Activated T-helper 1 cell treated with anti-CD3 and anti-CD28 coated beads, Interleukin-12 subunit alpha, Interleukin-12 subunit beta, Interleukin-2, Interleukin-4 antibody, amounts not matched to agents 30 ng/mL and 10 ng/mL and 1 ng/mL, durations not matched to agents 14 hours and 24 hours and 36 hours (primary cell): ENCODE measurements around the gene KIF26A. TPM values are rescaled to one million over a fixed set of nuclear protein-coding genes. Genes with fewer than 3 reads are reported as not detected.

Source experiments
- DNase-seq: peaks from one replicate; pipeline ENCODE4 v3.0.0; 2021; ENCODE audit warnings: low spot score
- H3K27ac Mint-ChIP-seq: one replicate; pipeline ENCODE4 v1.8.0; 2021; ENCODE audit warnings: mild to moderate bottlenecking, mixed read lengths
- H3K27me3 Mint-ChIP-seq: one replicate; pipeline ENCODE4 v1.8.0; 2022; ENCODE audit warnings: mild to moderate bottlenecking, moderate library complexity, mixed read lengths; ENCODE audit not compliant: insufficient read depth
- H3K36me3 Mint-ChIP-seq: one replicate; pipeline ENCODE4 v1.8.0; 2021; ENCODE audit warnings: low read depth, mixed read lengths
- H3K4me1 Mint-ChIP-seq: one replicate; pipeline ENCODE4 v1.8.0; 2021; ENCODE audit warnings: low read depth, mixed read lengths
- H3K4me3 Mint-ChIP-seq: one replicate; pipeline ENCODE4 v1.8.0; 2021; ENCODE audit warnings: mild to moderate bottlenecking, moderate library complexity, mixed read lengths
- H3K9me3 Mint-ChIP-seq: one replicate; pipeline ENCODE4 v1.8.0; 2021; ENCODE audit warnings: mixed read lengths
- intact Hi-C: fragments of 100-400 bp; cut with micrococcal nuclease; formaldehyde crosslinking; loops from one replicate; pipeline ENCODE4 v1.15.1; 2024
- total RNA-seq: library from RNA; stranded (reverse); gene quantifications from 2 replicates; pipeline ENCODE4 v1.2.3, GENCODE V29; 2022

The KIF26A gene
- total RNA-seq, result 0.05 and 0.17 TPM in 2 replicates

- peaks cover 21% of the 10 kb centered on the region for H3K27me3 Mint-ChIP-seq
- no peaks in the 10 kb centered on the region for H3K36me3 Mint-ChIP-seq
- no peak within 1 kb of the TSS for H3K4me3 Mint-ChIP-seq
- no peak within 1 kb of the TSS for H3K27ac Mint-ChIP-seq
- peaks cover 4% of the 10 kb centered on the region for H3K4me1 Mint-ChIP-seq
- no peaks in the 10 kb centered on the region for H3K9me3 Mint-ChIP-seq
- intact Hi-C loops, result no loop called here
- DNase-seq, result no peak
Observed at GRCh38 chr14:104138098-104138717, at the start of gene KIF26A. KIF26A (plus strand) TSS chr14:104138587; CDS start chr14:104138723, 136 bp downstream.

- DNase-seq, result no peak
- Mint-ChIP-seq H3K36me3 (no peaks in the 10 kb centered on the region), H3K27me3 (no peaks in the 10 kb centered on the region), H3K4me1 (peaks cover 4% of the 10 kb centered on the region), H3K4me3 (no peak overlapping the region), H3K9me3 (no peaks in the 10 kb centered on the region), H3K27ac (no peak overlapping the region)
- intact Hi-C loops, result no loop called here
Observed at GRCh38 chr14:104090071-104090748, 48.2 kb upstream of the KIF26A start.

- Mint-ChIP-seq H3K4me3 (no peak overlapping the region), H3K27ac (no peak overlapping the region), H3K36me3 (no peaks in the 10 kb centered on the region), H3K4me1 (peaks cover 4% of the 10 kb centered on the region), H3K9me3 (no peaks in the 10 kb centered on the region), H3K27me3 (no peaks in the 10 kb centered on the region)
- DNase-seq, result no peak
- intact Hi-C loops, result no loop called here
Observed at GRCh38 chr14:104091061-104091926, 47.1 kb upstream of the KIF26A start.

- peaks cover 4% of the 10 kb centered on the region for H3K4me1 Mint-ChIP-seq
- no peaks in the 10 kb centered on the region for H3K9me3 Mint-ChIP-seq
- intact Hi-C loops, result no loop called here
- H3K4me3 Mint-ChIP-seq, result no peak overlapping the region
- H3K27me3 Mint-ChIP-seq, result no peaks in the 10 kb centered on the region
- no peak for DNase-seq
- no peak overlapping the region for H3K27ac Mint-ChIP-seq
- H3K36me3 Mint-ChIP-seq, result no peaks in the 10 kb centered on the region
Observed at GRCh38 chr14:104091927-104092771, 46.2 kb upstream of the KIF26A start.

GRCh38 chr14:104092931-104093365, 45.4 kb upstream of the KIF26A start:
- Mint-ChIP-seq H3K27ac (no peak overlapping the region), H3K9me3 (no peaks in the 10 kb centered on the region), H3K36me3 (no peaks in the 10 kb centered on the region), H3K4me1 (peaks cover 4% of the 10 kb centered on the region), H3K4me3 (no peak overlapping the region), H3K27me3 (no peaks in the 10 kb centered on the region)
- intact Hi-C loops, result no loop called here
- no peak for DNase-seq

DNA sequence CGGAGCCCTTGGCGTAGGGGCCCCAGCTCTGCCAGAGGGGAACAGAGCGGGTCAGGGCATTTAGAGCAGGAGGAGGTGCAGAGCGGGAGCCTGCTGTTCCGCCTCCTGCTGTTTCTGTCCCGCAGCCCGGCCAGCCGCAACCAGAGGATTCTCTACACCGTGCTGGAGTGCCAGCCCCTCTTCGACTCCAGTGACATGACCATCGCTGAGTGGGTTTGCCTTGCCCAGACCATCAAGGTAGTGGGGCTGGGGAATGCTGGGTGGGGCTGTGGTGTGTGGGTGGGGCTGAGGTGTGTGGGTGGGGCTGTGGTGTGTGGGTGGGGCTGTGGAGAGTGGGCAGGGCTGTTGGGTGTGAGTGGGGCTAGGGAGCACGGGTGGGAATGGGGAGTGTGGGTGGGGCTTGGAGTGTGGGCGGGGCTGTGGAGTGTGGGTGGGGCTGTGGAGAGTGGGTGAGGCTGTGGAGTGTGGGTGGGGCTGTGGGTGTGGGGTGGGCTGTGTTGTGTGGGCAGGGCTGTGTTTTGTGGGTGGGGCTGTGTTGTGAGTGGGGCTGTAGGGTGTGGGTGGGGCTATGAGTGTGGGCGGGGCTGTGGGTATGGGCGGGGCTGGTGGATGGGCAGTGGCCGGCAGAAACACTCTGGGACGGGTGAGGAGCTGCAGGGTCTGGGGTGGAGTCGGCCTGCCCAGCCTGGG, 44.9 kb upstream of the KIF26A start:
- intact Hi-C loops, result loop anchor here (1.0 kb wide), 2 partner anchors 15 to 38 kb away; no protein-coding TSS in a partner anchor
- H3K4me1 Mint-ChIP-seq, result peaks cover 4% of the 10 kb centered on the region
- no peak for DNase-seq
- H3K36me3 Mint-ChIP-seq, result no peaks in the 10 kb centered on the region
- no peak overlapping the region for H3K27ac Mint-ChIP-seq
- H3K9me3 Mint-ChIP-seq, result no peaks in the 10 kb centered on the region
- no peak overlapping the region for H3K4me3 Mint-ChIP-seq
- H3K27me3 Mint-ChIP-seq, result no peaks in the 10 kb centered on the region

DNA sequence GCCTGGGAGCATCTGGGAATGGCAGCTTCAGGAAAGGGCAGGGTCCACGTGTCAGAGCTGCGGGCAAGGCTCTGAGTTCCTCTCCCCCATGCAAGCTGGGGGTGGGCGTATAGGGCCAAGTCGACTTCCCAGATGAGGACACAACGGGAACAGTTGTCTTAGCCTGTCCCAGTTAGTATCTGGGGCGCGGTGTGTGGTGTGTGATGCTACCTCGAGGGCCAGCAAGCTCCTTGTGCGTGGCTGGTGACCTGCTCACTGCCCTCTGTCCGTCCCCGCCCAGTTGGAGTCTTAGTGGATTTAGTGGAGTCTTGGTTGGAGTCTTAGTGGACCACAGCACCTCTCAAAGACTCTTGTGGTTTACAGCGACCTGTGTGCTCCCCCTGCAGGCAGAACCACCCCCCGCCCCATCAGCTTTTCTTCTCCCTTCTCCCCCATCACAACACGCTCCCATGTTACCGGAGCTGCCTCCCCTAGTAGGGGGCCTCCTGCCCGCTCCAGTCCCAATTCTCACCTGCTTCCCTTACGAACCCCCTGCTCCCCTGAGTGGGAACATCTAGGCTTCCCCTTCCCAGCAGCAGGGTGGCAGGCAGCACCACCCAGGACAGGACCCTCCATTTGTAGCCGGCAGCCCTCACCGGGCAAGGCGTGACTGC, 44.2 kb upstream of the KIF26A start:
- H3K36me3 Mint-ChIP-seq, result no peaks in the 10 kb centered on the region
- H3K4me1 Mint-ChIP-seq, result peaks cover 4% of the 10 kb centered on the region
- H3K27me3 Mint-ChIP-seq, result no peaks in the 10 kb centered on the region
- DNase-seq, result no peak
- no peaks in the 10 kb centered on the region for H3K9me3 Mint-ChIP-seq
- intact Hi-C loops, result loop anchor here (1.0 kb wide), 2 partner anchors 16 to 37 kb away; no protein-coding TSS in a partner anchor
- H3K4me3 Mint-ChIP-seq, result no peak overlapping the region
- H3K27ac Mint-ChIP-seq, result no peak overlapping the region

- Mint-ChIP-seq H3K4me3 (no peak overlapping the region), H3K9me3 (no peaks in the 10 kb centered on the region)
- intact Hi-C loops, result loop anchor here (1.0 kb wide), 2 partner anchors 17 to 36 kb away; no protein-coding TSS in a partner anchor
Observed at GRCh38 chr14:104094709-104095425, 43.5 kb upstream of the KIF26A start.

GRCh38 chr14:104095426-104096310, 42.7 kb upstream of the KIF26A start:
- intact Hi-C loops, result no loop called here

More at GRCh38 chr14:104094709-104095425, 43.5 kb upstream of the KIF26A start:
- Mint-ChIP-seq H3K27me3 (no peaks in the 10 kb centered on the region), H3K36me3 (no peaks in the 10 kb centered on the region), H3K27ac (no peak overlapping the region), H3K4me1 (peaks cover 4% of the 10 kb centered on the region)
- DNase-seq, result peak; percentile 60

DNA sequence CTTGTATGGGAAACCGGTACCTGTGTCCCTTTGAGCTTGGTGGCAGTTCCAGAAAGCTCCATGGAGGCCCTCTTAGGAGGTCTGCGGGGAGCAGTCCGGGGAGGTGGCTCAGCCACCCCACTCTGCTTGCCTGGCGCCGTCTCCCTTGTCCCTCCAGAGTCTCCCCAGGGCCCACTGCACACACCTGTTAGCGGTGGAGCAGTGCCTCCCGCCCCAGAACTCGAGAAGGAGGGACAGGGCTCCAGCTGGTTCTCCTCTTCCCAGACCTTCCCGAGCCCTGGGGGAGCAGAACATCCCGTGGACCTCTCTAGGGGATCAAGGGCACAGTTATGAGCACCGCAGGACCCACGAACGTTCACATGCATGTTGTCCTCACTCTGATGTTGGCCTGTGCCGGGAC, 42.1 kb upstream of the KIF26A start:
- no peaks in the 10 kb centered on the region for H3K27me3 Mint-ChIP-seq
- no peak for DNase-seq
- H3K9me3 Mint-ChIP-seq, result no peaks in the 10 kb centered on the region
- intact Hi-C loops, result no loop called here
- H3K36me3 Mint-ChIP-seq, result no peaks in the 10 kb centered on the region
- no peak overlapping the region for H3K4me3 Mint-ChIP-seq
- peaks cover 4% of the 10 kb centered on the region for H3K4me1 Mint-ChIP-seq
- H3K27ac Mint-ChIP-seq, result no peak overlapping the region

More at GRCh38 chr14:104095426-104096310, 42.7 kb upstream of the KIF26A start:
- H3K4me1 Mint-ChIP-seq, result peaks cover 4% of the 10 kb centered on the region
- H3K4me3 Mint-ChIP-seq, result no peak overlapping the region
- no peak overlapping the region for H3K27ac Mint-ChIP-seq
- no peaks in the 10 kb centered on the region for H3K9me3 Mint-ChIP-seq
- DNase-seq, result no peak
- H3K36me3 Mint-ChIP-seq, result no peaks in the 10 kb centered on the region
- no peaks in the 10 kb centered on the region for H3K27me3 Mint-ChIP-seq
